GM12892 (cell line): ENCODE data around the gene HCN2.

Experiments used
- POLR2A ChIP-seq: IDR thresholded peaks from 2 replicates; pipeline ENCODE4 v1.6.1; 2011; ENCODE audit warnings: low read depth, low read length, control low read depth
- POLR2AphosphoS5 ChIP-seq: IDR thresholded peaks from 2 replicates; pipeline ENCODE4 v1.6.1; 2011; ENCODE audit warnings: low read depth, low read length, control low read depth
- TAF1 ChIP-seq: IDR thresholded peaks from 2 replicates; pipeline ENCODE4 v1.6.1; 2011; ENCODE audit warnings: low read depth, mild to moderate bottlenecking, control low read depth, low read length, borderline replicate concordance

DNA sequence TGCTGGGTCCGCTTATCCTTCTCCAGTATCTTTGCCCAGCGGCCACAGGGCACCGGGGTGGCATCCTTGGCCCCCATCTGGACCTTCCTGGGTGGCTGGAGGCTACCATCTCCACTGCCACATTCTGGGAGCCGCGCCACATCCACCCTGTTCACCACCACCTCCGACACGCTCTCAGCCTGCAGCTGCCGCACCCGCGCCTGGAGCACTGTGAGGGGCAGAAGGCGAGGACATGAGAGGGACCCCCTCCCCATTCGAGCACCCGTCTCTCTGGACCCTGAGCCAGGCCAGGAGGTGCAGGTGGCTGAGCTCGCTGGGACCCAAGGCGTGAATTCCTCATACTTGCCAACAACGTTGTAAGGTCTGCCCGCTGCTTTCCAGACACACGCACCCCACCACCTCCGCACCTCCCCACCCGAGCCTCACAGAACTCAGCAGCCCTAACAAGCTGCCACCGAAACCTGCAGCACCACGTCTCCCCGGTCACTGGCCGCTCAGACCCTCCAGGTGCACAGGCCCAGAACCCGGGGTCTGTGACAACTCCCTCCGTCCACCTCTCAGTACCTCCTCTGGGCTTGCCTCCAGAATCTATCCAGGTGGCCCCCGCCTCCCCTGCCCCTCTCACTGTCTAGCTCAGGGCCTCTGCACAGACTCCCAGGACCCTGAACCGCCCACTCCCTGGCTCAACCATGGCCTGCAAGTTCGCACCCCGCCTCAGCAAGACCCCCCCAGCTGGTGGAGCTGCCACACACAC is 40.5 kb downstream of the HCN2 start:
- TF ChIP-seq POLR2A = no peak
- TF ChIP-seq TAF1 = no peak
- TF ChIP-seq POLR2AphosphoS5 = no peak
